Bronchial epithelial cell (primary cell): ENCODE data around the gene TATDN2. TPM values are rescaled to one million over a fixed set of nuclear protein-coding genes. Genes with fewer than 3 reads are reported as not detected.

Source experiments
- DNase-seq: peaks from one replicate; pipeline ENCODE4 v3.0.0-alpha.2; 2010; ENCODE audit warnings: low read depth
- FAIRE-seq: peaks from 2 replicates; lab custom pipeline; 2011; peaks lifted over from hg19 to GRCh38; lab: Jason Lieb, UNC
- H3K27me3 ChIP-seq: 2 replicates; pipeline ENCODE4 v1.5.1; 2011; ENCODE audit warnings: low read length; ENCODE audit not compliant: control insufficient read depth, insufficient read depth
- H3K36me3 ChIP-seq: 2 replicates; pipeline ENCODE4 v1.5.1; 2011; ENCODE audit warnings: low read length; ENCODE audit not compliant: control insufficient read depth, insufficient read depth
- H3K4me3 ChIP-seq: 2 replicates; pipeline ENCODE4 v1.5.1; 2011; ENCODE audit warnings: mild to moderate bottlenecking, low read depth, low read length, control low read depth
- total RNA-seq: library from RNA; depleted of rRNA; stranded (reverse); fragments of >200 nt; gene quantifications from 2 replicates; pipeline ENCODE4 v1.2.1, GENCODE V29; 2014
- TF ChIP-seq, protein P1 (sequence below): IDR thresholded peaks from 2 replicates; pipeline ENCODE4 v1.5.1; 2011; ENCODE audit warnings: mild to moderate bottlenecking, moderate library complexity, low read length, control low read depth, inconsistent platforms; ENCODE audit not compliant: insufficient read depth, severe bottlenecking

Gene TATDN2
- total RNA-seq, 1 donor from 2014 or later = 7.9 TPM

GRCh38 chr3:10312861-10313260 lies 64.6 kb downstream of the TATDN2 start:
- Histone ChIP-seq H3K4me3 (no peak overlapping the region), H3K27me3 (no peaks in the 10 kb centered on the region), H3K36me3 (peaks cover 42% of the 10 kb centered on the region)
- TF ChIP-seq, protein P1, sequence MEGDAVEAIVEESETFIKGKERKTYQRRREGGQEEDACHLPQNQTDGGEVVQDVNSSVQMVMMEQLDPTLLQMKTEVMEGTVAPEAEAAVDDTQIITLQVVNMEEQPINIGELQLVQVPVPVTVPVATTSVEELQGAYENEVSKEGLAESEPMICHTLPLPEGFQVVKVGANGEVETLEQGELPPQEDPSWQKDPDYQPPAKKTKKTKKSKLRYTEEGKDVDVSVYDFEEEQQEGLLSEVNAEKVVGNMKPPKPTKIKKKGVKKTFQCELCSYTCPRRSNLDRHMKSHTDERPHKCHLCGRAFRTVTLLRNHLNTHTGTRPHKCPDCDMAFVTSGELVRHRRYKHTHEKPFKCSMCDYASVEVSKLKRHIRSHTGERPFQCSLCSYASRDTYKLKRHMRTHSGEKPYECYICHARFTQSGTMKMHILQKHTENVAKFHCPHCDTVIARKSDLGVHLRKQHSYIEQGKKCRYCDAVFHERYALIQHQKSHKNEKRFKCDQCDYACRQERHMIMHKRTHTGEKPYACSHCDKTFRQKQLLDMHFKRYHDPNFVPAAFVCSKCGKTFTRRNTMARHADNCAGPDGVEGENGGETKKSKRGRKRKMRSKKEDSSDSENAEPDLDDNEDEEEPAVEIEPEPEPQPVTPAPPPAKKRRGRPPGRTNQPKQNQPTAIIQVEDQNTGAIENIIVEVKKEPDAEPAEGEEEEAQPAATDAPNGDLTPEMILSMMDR = no peak
- FAIRE-seq = no peak
- DNase-seq = no peak

DNA sequence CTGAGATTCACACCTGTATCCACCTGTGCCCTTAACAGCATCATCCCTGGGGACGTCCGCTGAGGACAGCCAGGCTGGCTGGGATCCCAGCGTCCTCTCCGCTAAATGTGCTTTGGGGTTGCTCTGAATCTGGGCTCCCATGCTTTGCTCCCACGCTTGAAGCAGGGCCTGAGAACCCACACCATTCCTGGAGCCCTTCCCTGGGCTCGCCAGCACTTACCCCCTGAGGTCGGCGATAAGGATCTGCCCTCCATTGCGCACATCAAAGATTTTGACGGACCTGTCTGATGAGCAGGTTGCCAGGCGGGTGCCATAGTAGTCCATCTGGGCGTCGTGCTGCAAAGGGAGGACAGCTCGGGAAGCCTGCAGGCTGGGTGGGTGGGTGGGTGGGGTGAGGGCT lies 66.8 kb downstream of the TATDN2 start:
- H3K4me3 ChIP-seq = no peak overlapping the region
- FAIRE-seq (no peak), DNase-seq (no peak)
- TF ChIP-seq, protein P1 = no peak
- no peaks in the 10 kb centered on the region for H3K27me3 ChIP-seq
- H3K36me3 ChIP-seq = peaks cover 46% of the 10 kb centered on the region

DNA sequence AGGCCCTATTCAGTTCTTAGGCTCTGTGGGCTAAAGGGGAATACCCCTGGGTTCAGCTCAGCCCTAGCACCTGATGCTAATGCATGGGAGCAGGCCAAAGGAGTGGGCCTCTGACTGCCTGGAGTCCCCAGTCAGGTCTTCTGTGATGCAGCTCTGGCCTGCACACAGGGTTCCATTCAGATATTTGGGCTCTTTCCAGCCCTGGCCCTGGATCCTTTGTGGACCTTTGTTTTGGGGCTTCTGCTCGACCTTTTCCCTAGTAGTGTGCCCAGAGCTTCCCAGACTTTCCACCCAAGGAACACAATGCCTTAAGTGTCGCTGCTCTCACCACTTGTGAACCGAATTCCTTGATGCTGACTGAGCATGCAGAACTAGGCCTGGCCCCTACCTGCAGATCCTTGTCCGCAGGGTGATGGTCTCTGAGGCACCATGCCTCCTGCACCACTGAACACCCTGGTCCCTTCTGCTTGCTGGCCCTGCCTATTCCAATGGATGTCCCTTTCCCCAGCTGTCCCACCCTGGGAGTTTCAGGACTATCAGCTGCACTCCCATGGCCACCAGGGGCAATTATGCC lies 67.6 kb downstream of the TATDN2 start:
- H3K27me3 ChIP-seq = no peaks in the 10 kb centered on the region
- DNase-seq (no peak), FAIRE-seq (no peak)
- no peak overlapping the region for H3K4me3 ChIP-seq
- H3K36me3 ChIP-seq = peaks cover 46% of the 10 kb centered on the region
- TF ChIP-seq, protein P1 = no peak

- TF ChIP-seq, protein P1 = no peak
- FAIRE-seq (no peak), DNase-seq (no peak)
- Histone ChIP-seq H3K4me3 (no peak overlapping the region), H3K27me3 (no peaks in the 10 kb centered on the region), H3K36me3 (peaks cover 37% of the 10 kb centered on the region)
Measured at GRCh38 chr3:10317311-10317960, 69.2 kb downstream of the TATDN2 start.

- H3K27me3 ChIP-seq = no peaks in the 10 kb centered on the region
- DNase-seq (no peak), FAIRE-seq (no peak)
- TF ChIP-seq, protein P1 = no peak
- peaks cover 32% of the 10 kb centered on the region for H3K36me3 ChIP-seq
- no peak overlapping the region for H3K4me3 ChIP-seq
Measured at GRCh38 chr3:10317961-10318350, 69.7 kb downstream of the TATDN2 start.
